ENCODE results near the gene EOLA1.
"Not testable (repeated sequence)": the region's sequence is repeated elsewhere in the genome, so short reads cannot be mapped to it uniquely, and the experiment has no call there.

EOLA1 gene

DNA sequence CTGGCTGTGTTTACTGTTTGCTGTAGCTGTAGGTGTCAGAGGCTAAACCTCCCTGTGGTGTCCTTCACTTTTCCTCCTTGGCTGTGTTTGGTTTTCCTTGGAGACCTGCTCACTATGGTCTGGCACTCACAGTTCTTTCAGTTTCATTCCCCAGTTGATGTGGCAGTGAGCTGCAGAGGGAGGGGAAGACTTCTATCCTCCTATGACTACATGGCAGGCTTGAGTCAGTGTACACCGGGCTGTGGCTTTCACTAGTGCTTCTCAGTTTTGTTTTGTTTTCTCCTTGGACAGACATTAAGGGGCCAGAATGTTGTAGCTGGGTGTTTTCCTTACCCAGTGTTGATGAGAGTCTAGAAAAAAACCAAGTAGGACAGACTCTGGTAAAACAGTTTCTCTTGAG lies 32.6 kb downstream of the EOLA1 start:
- not testable (repeated sequence) for FAIRE-seq; DNase-seq (ENCODE audit: extremely low spot score, insufficient read length, low read depth)

- not testable (repeated sequence) for DNase-seq (ENCODE audit: extremely low spot score, insufficient read length, low read depth); FAIRE-seq
These were observed 44.8 kb downstream of the EOLA1 start for GRCh38 chrX:149585631-149586030.

DNA sequence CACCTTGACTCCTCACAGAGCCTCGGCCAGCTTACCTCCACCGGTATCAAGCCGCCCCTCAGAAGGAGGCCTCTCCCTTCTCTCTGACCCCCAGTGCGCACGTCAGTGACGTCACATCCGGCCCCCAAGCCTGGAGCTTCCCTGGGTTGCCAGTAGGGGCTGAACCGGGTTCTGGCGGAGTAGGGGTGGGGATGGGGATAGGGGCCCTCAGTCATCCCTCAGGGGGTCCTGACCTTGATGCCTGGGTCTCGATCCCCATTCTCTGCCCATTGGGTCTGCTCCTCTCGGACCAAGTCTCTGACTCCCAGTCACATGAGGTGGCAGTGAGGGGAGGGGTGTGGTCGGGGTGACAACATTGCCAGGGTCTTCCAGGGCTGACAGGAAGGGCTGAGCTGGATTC lies 46.5 kb downstream of the EOLA1 start, which contains the start of gene MAGEA9B:
Gene MAGEA9B (minus strand): TSS at position 101 of the 400 bp plus-strand sequence. CDS start 4,280 bp downstream, outside the sequence.
- not testable (repeated sequence) for DNase-seq (ENCODE audit: extremely low spot score, insufficient read length, low read depth); FAIRE-seq

DNA sequence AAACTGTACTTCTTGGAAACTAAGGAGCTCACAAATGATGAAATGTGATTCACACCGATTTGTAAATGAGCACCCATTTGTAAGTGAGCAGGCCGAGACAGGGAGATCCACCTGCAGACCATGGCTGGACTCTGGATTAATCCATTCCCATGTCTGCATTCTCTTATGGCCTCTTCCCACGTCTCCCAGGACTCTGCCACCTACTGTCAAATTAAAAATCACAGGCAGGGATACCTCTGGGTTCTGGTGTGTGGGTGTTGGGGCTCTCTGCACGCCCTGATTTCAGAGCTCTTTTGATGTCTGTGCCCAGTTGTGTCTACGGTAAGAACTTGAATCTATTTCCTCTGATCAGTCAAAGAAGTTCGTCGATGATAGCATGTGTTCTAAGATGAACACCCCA lies 50.2 kb downstream of the EOLA1 start:
- FAIRE-seq; DNase-seq (ENCODE audit: extremely low spot score, insufficient read length, low read depth): not testable (repeated sequence)

DNA sequence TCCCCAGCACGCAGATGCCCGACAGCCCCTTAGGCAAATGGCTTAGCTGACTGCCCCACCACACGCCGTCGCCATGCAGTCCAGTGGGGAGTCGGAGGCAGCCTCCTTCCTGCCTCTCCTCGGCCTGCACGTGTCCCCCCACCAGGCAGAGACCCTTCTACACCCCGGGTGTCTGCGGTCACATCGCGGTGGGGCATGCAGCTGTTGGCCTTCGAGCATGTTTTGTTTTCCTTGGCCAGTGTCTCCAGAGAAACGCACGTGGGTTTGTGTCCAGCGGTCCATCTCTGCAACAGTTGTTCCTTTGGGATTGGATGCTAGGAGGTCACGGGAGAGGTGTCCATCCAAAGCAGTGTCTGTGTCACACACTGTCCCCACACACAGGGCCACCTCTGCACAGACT lies 54.4 kb downstream of the EOLA1 start, which contains the start of gene HSFX2:
Gene HSFX2 (minus strand): TSS at position 101 of the 400 bp plus-strand sequence. CDS start 614 bp downstream, outside the sequence.
- not testable (repeated sequence) for FAIRE-seq; DNase-seq (ENCODE audit: extremely low spot score, insufficient read length, low read depth)

- not testable (repeated sequence) for FAIRE-seq
These were observed 55.1 kb downstream of the EOLA1 start for GRCh38 chrX:149595943-149596342.

More at GRCh38 chrX:149595943-149596342, 55.1 kb downstream of the EOLA1 start:
- DNase-seq (ENCODE audit: extremely low spot score, insufficient read length, low read depth): not testable (repeated sequence)
